Lung (tissue), 12 donors: ENCODE results near the gene MAP6. TPM values are rescaled to one million over a fixed set of nuclear protein-coding genes. Genes with fewer than 3 reads are reported as not detected.

Experiments used
- ATAC-seq: fragments of 200-7000 bp; cut with Tn5 transposase; one replicate; pipeline ENCODE4 v1.9.1; 2020; ENCODE audit warnings: moderate number of reproducible peaks; ENCODE audit not compliant: insufficient read depth, low FRiP score
- DNase-seq, 3 donors: peaks; one replicate each; pipeline ENCODE4 v3.0.0-alpha.2; 2013 to 2017
- H3K27ac ChIP-seq, 2 donors: one replicate each; pipeline ENCODE4 v1.5.1; 2013; ENCODE audit warnings: mild to moderate bottlenecking in 2 of 2, moderate library complexity in 2 of 2, control low read depth in 1 of 2, inconsistent platforms in 1 of 2, low read depth in 1 of 2, low read length in 1 of 2
- H3K27me3 ChIP-seq, 3 donors: one replicate each; pipeline ENCODE4 v1.5.1; 2013; ENCODE audit warnings: low read length in 2 of 3; ENCODE audit not compliant: control insufficient read depth in 3 of 3, insufficient read depth in 3 of 3
- H3K36me3 ChIP-seq, 4 donors: one replicate each; pipeline ENCODE4 v1.5.1; 2013; ENCODE audit warnings: low read length in 4 of 4, mild to moderate bottlenecking in 1 of 4, moderate library complexity in 1 of 4; ENCODE audit not compliant: control insufficient read depth in 4 of 4, insufficient read depth in 4 of 4
- H3K4me1 ChIP-seq, 5 donors: one replicate each; pipeline ENCODE4 v1.5.1; 2013; ENCODE audit warnings: low read length in 5 of 5, mild to moderate bottlenecking in 2 of 5, moderate library complexity in 1 of 5; ENCODE audit not compliant: control insufficient read depth in 5 of 5, insufficient read depth in 5 of 5
- H3K4me3 ChIP-seq: one replicate; pipeline ENCODE4 v1.5.1; 2013; ENCODE audit warnings: mild to moderate bottlenecking, control low read depth, moderate library complexity
- H3K9ac ChIP-seq, 2 donors: one replicate each; pipeline ENCODE4 v1.5.1; 2013; ENCODE audit warnings: low read length in 2 of 2, control low read depth in 1 of 2; ENCODE audit not compliant: insufficient read depth in 1 of 2
- H3K9me3 ChIP-seq, 4 donors: one replicate each; pipeline ENCODE4 v1.5.1; 2013; ENCODE audit warnings: low read length in 3 of 4, mild to moderate bottlenecking in 1 of 4, moderate library complexity in 1 of 4; ENCODE audit not compliant: control insufficient read depth in 4 of 4, insufficient read depth in 3 of 4
- WGBS, 2 donors: extraction: QIAGEN DNeasy Blood & Tissue Kit; methylation state at CpG; one replicate each; pipeline ENCODE4 v1.1.7; 2013; 5-methylcytosine and 5-hydroxymethylcytosine counted together
- polyA plus RNA-seq, 2 donors: library from polyadenylated mRNA; stranded (reverse); fragments of 200-250 nt; gene quantifications; one replicate each; pipeline ENCODE4 v1.2.1, GENCODE V29; 2013
- total RNA-seq, 2 donors: library from RNA; depleted of rRNA in 1 of 2; stranded (reverse); fragments of >200 nt in 1 of 2; gene quantifications; one replicate each; pipeline ENCODE4 v1.2.1, GENCODE V29; 2014 to 2021
- TF ChIP-seq, protein P1 (sequence below): IDR thresholded peaks from 2 replicates; pipeline ENCODE4 v1.5.1; 2012; ENCODE audit warnings: mild to moderate bottlenecking; ENCODE audit errors: control extremely low read depth, extremely low read depth
- donor health status: control.
- donor health status: control.
- donor health status: Bipolar disorder and iron deficiency.
- donor health status: healthy.
- donor health status: DM: yes; HTN: yes; CAD: no.

The MAP6 gene
- total and polyA plus RNA-seq, 4 donors, result 5.8 to 17.8 (median 7.2) TPM

- no peak overlapping the region for H3K4me3 ChIP-seq
- 78 to 95% methylated on average over 3 of the region's 3 CpGs for WGBS, 2 donors
- no peaks in the 10 kb centered on the region for H3K9me3 ChIP-seq
- H3K9ac ChIP-seq, result no peak overlapping the region
- no peaks in the 10 kb centered on the region for H3K27me3 ChIP-seq
- DNase-seq (no peak), ATAC-seq (no peak)
- TF ChIP-seq, protein P1, sequence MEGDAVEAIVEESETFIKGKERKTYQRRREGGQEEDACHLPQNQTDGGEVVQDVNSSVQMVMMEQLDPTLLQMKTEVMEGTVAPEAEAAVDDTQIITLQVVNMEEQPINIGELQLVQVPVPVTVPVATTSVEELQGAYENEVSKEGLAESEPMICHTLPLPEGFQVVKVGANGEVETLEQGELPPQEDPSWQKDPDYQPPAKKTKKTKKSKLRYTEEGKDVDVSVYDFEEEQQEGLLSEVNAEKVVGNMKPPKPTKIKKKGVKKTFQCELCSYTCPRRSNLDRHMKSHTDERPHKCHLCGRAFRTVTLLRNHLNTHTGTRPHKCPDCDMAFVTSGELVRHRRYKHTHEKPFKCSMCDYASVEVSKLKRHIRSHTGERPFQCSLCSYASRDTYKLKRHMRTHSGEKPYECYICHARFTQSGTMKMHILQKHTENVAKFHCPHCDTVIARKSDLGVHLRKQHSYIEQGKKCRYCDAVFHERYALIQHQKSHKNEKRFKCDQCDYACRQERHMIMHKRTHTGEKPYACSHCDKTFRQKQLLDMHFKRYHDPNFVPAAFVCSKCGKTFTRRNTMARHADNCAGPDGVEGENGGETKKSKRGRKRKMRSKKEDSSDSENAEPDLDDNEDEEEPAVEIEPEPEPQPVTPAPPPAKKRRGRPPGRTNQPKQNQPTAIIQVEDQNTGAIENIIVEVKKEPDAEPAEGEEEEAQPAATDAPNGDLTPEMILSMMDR, result no peak
- H3K27ac ChIP-seq, result no peak overlapping the region
- peaks cover 5 to 67% (median 37%) of the 10 kb centered on the region in 5 donors for H3K4me1 ChIP-seq
- H3K36me3 ChIP-seq, result no peaks in the 10 kb centered on the region
Observed at GRCh38 chr11:75556275-75556674, 112.6 kb downstream of the MAP6 start.

- no peak for ATAC-seq
- H3K4me3 ChIP-seq, result no peak overlapping the region
- no peaks in the 10 kb centered on the region for H3K9me3 ChIP-seq
- 89 to 90% methylated on average over 12 of the region's 12 CpGs for WGBS, 2 donors
- peak overlapping the region in 1 of 2 donors; percentile 73 for H3K9ac ChIP-seq
- TF ChIP-seq, protein P1, result no peak
- no peaks in the 10 kb centered on the region for H3K27me3 ChIP-seq
- H3K36me3 ChIP-seq, result no peaks in the 10 kb centered on the region
- peak overlapping the region; percentile 71 to 86 for H3K27ac ChIP-seq
- DNase-seq, result no peak
- peaks cover 5 to 58% (median 34%) of the 10 kb centered on the region in 5 donors for H3K4me1 ChIP-seq
Observed at GRCh38 chr11:75555079-75555811, 113.6 kb downstream of the MAP6 start.

- TF ChIP-seq, protein P1, result no peak
- Histone ChIP-seq H3K4me3 (no peak overlapping the region), H3K4me1 (peaks cover 5 to 53% (median 30%) of the 10 kb centered on the region in 5 donors), H3K9ac (peak overlapping the region in 1 of 2 donors; percentile 73), H3K27ac (peak overlapping the region; percentile 71 to 86), H3K9me3 (no peaks in the 10 kb centered on the region), H3K36me3 (no peaks in the 10 kb centered on the region), H3K27me3 (no peaks in the 10 kb centered on the region)
- peak; percentile 99 to 100 (median 99) for DNase-seq
- ATAC-seq, result peak; percentile 67
- WGBS, 2 donors, result 55 to 57% methylated on average over 21 of the region's 21 CpGs
Observed at GRCh38 chr11:75554258-75555022, 114.4 kb downstream of the MAP6 start.
